ENCODE results near the gene CCDC149.

- no peak for TF ChIP-seq CTCF (conservative IDR thresholded peaks at IDR 0.05)
- no peak for TF ChIP-seq EZH2 (IDR thresholded peaks at IDR 0.05; ENCODE audit: low read depth)
Observed at GRCh38 chr4:24816797-24817196, 96.0 kb downstream of the CCDC149 start.

Data from PC-9 (cell line).